ENCODE measurements around the gene THOC6.
"Not testable (repeated sequence)": the region's sequence is repeated elsewhere in the genome, so short reads cannot be mapped to it uniquely, and the experiment has no call there.

The THOC6 gene

DNA sequence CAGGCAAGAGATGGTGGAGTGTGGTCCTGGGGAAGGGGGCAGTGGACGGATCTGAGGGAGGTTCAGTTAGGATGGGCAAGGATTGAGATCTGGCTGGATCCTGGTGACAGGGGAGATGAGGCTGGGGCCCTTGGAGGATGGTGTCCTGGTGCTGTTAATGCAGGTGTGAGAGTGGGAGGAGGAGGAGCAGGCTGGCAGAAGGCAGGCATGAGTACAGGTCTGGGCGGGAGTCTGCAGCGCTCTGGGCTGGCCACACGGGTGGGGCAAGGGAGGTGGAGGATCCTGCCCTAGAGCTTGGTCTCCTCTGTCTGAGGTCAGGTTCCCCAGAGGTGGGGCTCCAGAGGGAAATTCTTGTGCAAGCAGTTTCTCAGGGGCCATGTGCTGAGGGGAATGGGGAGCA, 48.3 kb downstream of the THOC6 start:
- DNase-seq (ENCODE audit: low read depth): not testable (repeated sequence)

DNA sequence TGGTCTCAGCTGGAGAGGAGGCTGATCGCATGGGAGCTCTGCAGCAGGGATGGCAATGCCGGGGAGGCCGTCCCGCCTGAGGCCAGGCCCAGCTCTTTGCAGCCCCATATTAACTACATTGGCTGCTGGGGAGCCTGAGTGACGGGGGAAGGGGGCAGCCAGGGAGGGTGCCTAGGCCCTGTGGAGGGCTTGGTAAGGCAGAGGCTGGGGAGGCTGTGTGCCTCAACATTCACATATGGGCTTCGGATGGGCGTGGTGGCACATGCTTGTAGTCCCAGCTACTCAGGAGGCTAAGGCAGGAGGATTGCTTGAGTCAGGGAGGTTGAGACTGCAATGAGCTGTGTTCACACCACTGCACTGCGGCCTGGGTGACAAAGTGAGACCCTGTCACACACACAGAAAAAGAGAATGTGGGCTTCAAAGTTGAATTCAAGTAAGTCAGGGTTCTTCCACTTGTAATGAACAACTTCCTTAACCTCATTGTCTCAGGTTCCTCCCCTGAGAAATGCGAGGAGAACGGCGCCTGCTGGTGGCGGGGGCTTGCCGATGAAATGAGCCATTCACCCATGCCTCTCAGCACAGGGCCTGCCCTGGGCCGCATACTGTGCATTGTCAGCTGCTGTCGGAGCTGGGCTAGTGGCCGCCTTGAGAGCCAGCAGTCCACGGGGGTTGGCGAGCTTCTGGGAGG, 48.9 kb downstream of the THOC6 start:
- not testable (repeated sequence) for DNase-seq (ENCODE audit: low read depth)

DNA sequence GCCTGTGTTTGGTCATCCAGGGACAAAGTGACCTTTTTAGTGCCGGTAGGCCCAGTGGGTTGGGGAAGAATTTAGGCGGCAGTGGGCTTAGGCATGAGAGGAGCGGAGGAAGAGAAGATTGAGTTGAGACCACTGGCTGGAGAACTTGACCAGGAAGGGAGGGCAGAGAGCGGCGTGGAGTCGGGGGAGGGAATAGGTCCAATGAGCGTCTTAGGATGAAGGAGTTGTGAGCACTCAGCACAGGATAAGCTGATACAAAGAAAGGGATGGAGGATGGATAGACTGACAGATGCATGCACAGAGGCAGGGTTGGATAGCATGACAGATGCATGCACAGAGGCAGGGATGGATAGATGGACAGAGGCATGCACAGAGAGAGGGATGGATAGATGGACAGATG, 49.6 kb downstream of the THOC6 start:
- DNase-seq (ENCODE audit: low read depth): no peak

DNA sequence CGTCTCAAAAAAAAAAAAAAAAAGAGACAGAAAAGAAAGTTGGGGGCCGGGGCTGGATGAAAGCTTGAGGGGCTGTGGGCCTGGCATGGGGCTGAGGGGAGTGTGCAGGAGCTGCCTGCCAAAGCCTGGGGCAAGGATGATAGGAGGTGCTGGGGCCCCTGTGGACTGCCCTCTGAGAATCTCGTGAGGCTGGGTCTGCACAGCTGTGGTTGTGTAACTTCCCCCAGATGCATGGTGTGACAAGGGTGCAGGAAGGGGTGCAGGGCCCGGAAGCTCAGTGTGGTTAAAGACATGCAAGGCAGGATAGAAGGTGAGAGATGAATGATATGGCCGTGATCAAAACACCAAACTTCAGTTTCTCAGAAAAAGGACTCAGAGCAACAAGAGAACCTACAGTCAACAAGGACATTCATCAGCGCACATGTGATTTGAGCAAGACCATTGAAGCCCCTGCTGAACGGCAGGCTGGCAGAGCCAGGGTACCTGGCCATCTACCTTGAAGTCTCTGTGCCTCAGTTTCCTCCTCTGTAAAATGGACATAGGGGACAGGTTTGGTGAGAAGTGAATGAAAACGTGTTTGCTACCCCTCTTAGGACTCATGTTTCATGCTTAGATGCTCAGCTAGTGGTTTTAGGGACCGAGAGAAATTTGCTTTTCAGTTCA, 51.2 kb downstream of the THOC6 start:
- no peak for DNase-seq (ENCODE audit: low read depth)

DNA sequence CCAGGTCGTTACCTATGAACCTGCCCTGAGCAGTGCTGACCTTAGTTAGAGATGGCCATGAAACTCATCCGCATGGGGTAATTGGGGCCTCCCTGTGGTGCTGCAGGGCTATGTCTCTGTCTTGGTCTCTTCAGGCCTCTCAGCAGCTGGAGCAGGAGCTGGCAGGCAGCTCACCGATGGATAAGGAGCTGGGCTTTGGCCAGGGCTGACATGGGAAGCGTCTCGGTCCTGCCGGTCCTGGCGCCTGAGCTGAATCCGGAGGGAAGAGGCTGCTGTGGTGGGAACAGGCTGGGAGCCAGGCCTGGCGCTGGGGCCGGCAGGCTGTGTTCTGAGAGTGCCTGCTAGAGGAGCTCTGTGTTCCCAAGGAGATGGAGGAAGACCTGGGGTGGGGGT, 51.7 kb downstream of the THOC6 start:
- no peak for DNase-seq (ENCODE audit: low read depth)

DNA sequence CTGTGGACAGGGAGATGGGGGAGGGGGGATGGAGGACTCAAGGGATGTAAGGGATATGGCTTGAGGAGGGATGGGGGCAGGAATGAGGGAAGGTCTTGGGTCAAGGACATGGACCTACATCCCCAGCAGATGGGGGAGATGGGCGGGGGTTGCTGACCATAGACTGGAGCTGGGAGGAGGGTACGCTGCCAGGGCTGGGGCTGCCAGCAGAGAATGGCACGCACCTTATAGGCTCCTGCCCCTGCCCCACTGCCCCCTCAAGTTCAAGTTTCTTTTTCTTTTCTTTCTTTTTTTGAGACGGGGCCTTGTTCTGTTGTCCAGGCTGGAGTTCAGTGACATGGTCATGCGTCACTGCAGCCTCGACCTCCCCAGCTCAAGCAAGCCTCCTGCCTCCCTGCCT, 52.1 kb downstream of the THOC6 start:
- not testable (repeated sequence) for DNase-seq (ENCODE audit: low read depth)

DNA sequence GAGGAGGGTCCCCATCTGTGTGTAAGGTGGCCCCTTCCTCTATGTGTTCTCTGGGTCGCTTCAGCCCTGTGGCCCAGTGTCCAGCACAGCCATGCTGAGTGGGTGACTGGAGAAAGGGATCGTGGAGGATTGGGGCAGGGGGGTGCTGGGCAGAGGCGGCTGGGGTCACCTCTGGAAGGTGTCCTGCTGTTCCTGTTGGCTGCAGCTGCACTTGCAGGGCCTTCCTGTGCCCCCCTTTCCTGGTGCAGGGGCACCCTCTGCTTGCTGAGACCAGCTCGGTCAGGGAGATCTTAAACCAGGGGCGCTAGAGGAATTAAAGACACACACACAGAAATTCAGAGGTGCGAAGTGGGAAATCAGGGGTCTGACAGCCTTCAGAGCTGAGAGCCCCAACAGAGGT, 52.7 kb downstream of the THOC6 start:
- DNase-seq (ENCODE audit: low read depth): no peak
